Measurements from ENCODE around the gene TP73.
A peak's percentile ranks its signal among the peaks of the same experiment; 100 is the strongest.

The TP73 gene

DNA sequence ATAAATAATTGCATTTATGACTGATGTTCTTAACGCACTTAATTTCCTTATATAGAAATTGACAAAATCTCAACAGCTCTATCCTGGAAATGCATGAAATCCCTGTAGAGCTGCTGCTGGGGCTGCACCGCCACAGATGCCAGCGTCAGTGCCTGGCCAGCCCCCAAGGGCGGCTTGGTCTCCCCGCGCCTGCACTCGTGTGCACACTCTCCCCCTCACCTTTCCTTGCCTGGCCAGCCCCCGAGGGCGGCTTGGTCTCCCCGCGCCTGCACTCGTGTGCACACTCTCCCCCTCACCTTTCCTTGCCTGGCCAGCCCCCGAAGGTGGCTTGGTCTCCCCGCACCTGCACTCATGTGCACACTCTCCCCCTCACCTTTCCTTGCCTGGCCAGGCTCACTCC is 16.2 kb upstream of the TP73 start:
- no peak for DNase-seq

DNA sequence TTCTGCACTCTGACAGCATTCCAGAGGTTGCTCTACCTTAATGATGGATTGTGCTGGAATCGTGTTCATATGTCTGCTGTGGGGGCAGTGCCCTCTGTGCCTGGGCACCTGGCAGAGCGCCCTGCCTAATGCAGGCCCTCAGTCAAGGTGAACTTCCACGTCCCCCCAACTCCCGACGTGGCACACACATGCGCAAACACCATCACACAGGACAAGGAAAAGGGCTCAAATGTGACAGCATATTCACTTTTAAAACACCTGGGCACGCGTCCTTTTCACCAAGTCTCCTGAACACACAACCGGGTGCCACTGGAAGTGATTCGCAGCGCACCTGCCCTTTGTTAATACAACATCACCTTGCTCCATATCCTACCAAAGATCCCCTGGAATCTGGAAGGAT is 15.8 kb upstream of the TP73 start:
- no peak for DNase-seq

DNA sequence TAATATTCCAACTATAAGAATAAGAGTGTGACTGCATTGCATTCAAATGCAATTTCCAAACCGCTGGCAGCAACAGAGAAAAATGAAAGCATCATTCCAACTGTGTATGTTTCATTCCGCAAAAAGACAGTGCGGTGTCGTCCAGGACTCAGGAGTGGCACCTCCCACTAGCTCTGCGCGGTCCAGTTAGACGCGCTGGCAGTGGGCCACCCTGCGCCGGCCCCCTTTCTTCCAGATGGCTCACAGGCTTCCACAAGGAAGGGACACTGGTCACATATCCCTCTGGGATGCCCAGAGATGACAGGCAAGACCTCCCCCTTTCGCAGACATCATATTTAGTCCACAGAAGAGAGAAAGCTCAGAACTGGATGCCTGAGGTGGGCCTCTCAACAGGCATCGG is 14.3 kb upstream of the TP73 start:
- no peak for DNase-seq

DNA sequence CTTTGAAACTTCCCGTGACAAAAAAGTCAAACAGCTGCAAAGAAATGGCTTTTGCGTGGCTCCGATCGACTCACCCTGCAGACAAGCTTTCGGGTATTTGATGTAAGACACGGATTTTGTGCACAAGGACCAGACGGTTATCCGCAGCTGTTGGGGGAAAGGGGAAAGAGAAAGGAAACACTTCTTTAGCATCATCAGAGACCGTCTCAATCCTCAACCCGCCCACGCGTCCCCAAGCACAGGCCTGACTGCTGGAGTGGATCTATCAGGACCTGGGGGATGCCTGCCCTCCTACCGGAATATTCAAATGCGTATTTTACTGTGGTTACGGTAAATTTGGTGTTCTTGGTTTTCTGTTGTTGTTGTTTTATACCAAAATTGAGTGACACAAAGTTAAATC is 13.6 kb upstream of the TP73 start:
- no peak for DNase-seq

DNA sequence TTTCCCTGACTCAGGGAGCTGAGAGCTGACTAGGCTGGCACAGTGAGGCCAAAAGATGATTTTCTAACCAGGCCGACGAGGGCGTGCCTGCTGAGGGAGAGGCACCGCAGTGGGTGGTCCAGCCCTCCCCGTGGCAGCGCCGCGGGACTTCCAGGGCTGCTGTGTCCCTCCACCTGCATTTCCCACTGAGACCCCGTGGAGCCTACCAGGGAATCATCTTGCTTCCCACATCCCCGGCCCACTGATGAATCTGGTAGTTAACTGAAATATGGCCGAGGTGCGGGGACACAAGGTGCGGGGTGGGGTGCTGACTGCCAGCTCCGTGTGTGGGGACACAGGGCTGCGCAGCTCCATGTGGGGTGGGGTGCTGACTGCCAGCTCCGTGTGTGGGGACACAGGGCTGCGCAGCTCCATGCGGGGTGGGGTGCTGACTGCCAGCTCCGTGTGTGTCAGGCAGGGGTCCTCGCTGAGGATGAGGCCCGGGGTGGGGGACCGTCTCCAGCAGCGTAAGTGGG is 12.9 kb upstream of the TP73 start:
- DNase-seq, result no peak

DNA sequence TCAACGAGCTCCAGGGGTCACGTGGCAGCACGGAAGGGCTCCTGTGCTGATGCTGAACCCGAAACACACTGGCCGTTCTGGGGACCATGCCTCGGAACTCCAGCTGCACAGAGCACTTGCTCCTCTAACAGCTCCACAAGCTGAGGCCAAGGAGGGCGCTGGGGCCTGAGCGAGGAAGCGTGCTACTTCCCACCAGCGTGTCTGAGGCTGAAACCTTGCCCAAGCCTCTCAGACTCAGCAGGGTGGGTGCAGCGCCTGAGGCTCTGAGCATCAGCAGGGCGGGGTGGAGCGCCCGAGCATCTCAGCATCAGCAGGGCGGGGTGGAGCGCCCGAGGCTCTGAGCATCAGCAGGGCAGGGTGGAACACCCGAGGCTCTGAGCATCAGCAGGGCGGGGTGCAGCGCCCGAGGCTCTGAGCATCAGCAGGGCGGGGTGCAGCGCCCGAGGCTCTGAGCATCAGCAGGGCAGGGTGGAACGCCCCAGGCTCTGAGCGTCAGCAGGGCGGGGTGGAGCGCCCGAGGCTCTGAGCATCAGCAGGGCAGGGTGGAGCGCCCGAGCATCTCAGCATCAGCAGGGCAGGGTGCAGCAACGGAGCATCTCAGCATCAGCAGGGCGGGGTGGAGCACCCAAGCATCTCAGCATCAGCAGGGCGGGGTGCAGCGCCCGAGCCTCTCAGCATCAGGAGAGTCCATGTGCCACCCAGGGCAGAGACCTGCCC is 12.0 kb upstream of the TP73 start:
- DNase-seq, result no peak

DNA sequence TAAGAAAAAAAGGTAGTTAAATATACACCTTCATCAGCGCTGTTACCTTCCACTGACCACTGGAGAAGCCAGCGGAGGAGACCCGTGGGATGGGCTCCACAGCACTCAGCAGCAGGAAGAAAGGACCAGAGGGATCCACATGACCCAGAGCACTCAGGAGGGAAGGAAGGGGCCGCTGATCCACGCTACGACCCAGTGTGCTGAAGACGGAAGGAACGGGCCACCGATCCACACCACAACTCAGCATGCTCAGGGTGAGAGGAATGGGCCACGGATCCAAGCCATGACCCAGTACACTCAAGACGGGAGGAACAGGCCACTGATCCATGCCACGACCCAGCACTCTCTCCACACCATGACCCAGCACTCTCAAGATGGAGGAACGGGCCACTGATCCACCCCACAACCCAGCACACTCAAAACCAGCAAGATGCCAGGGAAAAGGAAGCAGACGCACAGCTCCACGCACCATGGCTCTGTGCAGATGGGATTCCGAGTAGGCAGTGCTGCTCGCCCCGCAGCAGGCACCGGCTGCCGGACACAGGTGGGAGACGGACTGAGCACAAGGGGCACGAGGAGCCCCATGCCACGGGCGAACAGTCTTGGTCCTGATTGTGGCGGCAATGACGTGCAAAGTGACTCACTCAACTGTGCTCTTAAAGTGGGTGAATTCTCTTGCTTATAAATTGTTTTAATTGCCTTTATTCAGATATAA is 11.1 kb upstream of the TP73 start:
- DNase-seq, result no peak

GRCh38 chr1:3641816-3642215 is 10.5 kb upstream of the TP73 start:
- DNase-seq, result no peak

GRCh38 chr1:3642919-3643675 is 9.2 kb upstream of the TP73 start:
- no peak for DNase-seq

DNA sequence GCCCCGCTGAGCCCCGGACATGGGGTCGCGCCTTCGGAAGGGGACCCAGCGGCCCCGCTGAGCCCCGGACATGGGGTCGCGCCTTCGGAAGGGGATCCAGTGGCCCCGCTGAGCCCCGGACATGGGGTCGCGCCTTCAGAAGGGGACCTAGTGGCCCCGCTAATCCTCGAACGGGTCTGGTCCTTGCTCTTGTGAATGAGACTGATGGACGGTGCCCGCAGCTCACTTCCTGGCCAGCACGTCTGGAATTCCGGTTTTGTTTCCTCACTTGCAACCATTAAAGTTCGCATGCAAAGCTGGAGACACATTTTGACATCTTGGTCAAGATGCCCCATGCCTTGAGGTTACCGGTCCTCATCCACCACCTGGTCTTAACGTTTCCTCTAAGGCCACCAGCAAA is 8.0 kb upstream of the TP73 start:
- DNase-seq, result no peak

- DNase-seq, result no peak
Observed at GRCh38 chr1:3645247-3645646, 7.1 kb upstream of the TP73 start.

DNA sequence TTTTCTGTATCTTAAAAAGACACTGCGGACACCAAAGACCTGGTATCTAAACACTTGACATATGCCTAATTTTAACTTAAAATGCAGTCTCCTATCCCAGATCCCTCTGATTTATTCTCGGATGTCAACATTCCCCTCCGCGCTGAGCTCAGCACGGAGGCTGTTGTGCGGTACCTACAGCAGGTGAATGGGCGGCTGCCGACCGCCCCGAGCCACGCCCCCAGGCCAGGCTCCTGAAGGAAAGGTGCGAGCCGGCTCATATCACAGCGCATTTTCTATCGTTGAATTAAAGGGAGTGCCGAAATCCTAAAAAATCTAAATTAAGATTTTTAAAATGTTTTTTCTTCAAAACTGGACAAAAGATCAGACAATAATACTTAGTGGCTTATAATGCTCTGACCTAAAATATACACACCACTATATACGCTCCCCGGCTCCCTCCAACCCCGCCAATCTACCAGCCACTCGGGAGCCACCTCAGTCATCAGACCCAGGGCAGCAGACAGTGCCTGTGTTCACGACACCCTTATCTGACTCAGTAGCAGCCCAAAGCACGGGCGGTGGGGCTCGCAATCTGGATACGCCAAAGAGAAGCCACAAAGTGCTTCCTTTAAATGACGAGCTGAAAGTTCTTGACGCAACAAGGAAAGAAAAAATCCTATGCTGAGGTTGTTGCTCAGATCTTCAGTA is 6.5 kb upstream of the TP73 start:
- DNase-seq, result no peak

DNA sequence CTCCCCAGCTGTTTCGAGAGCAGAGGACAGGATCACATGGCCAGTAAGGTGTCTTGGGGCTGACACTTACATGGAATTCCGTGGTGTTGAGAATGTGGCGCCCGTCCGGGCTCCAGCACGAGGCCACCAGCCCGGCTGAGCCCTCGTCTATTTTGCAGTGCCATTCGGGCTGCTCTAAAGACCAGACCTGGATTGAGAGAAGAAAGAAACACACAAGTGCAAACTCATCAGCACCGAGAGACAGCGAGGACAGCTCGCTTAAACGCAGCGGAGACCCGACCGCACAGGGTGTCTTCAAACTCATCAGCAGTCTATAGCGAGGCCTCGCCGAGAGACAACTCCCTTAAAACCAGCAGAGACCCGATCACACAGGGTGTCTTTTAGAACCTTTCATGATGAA is 5.7 kb upstream of the TP73 start:
- DNase-seq, result no peak

- peak; percentile 94 for DNase-seq
Observed at GRCh38 chr1:3649342-3650247, 2.7 kb upstream of the TP73 start, which contains the start of gene WRAP73. Gene WRAP73, minus strand, starts transcription at chr1:3650103. Its CDS starts 104 bp downstream, at chr1:3649999.

- no peak for DNase-seq
Observed at GRCh38 chr1:3650248-3651025, 1.9 kb upstream of the TP73 start.

DNA sequence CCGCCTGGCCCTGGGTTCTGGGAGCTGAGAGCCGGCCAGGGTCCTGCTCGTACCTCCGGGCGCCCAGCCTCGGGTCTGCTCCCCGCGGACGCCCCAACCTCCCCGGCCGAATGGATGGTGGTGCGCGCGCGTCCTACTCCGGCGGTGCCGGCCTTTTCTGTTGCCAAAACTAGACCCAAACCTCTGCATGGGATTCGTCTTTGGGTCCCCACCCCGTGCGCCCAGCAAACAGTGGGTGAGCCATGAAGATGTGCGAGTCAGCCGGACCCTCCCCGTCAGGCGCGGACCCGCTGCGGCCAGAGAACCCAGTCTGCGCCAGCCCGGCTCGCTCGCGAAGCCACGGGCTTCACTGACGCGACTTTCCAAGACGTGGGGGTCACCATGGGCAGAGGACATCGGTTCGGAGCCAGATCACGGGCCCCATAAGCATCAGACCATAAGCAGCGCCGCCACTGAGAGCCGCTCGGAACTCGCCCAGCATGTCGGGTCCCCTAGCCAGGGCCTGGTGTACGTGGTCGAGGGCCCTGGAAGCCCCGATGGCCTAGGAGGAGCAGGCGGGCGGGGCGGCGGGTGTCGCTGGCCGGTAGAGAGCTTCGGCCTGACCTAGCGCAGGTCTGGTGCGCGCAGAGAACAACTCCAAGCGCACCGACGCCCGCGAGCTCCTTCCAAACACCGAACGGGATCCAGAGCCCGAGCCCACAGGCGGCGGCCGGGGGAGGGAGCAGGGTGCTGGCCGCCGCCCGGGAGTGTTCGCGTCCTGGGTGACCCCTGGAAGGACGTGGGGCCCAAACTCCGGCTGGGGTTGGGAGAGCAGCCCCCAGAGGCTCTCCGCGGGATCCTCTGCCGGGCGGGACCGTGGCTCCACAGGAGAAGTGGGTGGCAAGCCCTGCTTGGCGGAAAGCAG is 1.0 kb upstream of the TP73 start:
- DNase-seq, result no peak

GRCh38 chr1:3652548-3653285 is 401 bp downstream of the TP73 start:
- DNase-seq, result no peak

DNA sequence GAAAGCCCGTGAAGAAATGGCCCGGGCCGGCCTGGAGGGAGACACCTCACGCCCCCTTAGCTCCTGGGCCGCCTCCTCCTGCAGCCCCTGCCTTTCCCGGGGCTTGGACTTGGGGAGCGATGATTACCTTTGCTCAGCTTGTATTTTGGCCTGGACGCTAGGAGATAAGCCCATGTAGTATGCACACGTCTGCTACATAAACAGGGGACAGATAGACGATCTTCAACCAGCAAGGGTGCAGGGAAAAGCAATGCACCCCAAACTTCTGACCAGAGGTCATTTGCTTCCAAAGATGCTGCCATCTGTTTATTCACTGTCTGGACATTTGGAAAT is 936 bp downstream of the TP73 start:
- DNase-seq, result no peak

DNA sequence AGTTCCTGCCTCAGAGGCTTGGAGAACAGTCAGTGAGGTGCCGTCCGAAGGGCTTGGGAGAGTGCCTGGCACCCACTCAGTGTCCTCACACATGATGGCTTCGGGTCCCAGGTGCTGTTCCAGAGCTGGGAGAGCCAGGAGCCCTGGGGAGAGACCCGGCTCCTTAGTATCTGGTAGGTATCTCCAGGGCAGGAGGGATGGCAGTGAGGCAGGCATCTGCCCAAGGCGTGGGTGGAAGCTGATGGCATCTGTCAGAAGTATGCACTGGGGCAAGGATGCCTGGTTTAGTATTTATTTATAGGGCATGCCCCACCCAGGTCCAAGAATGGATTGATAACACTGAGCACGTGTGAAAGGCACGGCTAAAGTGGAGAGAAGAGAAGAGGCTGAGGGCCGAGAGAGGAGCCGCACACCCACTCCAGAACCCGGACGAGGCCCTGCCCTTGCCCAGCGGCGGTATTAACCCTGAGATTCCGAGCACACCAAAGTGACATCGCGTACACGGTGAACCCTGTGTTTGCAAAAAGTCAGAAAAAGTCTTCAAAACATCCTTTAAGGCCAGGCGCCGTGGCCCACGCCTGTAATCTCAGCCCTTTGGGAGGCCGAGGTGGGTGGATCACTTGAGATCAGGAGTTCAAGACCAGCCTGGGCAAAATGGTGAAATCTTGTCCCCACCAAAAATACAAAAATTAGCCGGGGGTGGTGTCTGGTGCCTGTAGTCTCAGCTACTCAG is 2.4 kb downstream of the TP73 start:
- no peak for DNase-seq

All from activated CD4-positive, alpha-beta T cell treated with anti-CD3 and anti-CD28 coated beads, Interleukin-2, amount 50 U/mL, for 16 hours (primary cell).